GM18858 (cell line): ENCODE data around the gene NADSYN1.

ENCODE experiments used
- ATAC-seq: cut with Tn5 transposase; IDR thresholded peaks from one replicate; pipeline ENCODE4 v1.9.1; 2021; ENCODE audit not compliant: unreplicated experiment

NADSYN1 gene

DNA sequence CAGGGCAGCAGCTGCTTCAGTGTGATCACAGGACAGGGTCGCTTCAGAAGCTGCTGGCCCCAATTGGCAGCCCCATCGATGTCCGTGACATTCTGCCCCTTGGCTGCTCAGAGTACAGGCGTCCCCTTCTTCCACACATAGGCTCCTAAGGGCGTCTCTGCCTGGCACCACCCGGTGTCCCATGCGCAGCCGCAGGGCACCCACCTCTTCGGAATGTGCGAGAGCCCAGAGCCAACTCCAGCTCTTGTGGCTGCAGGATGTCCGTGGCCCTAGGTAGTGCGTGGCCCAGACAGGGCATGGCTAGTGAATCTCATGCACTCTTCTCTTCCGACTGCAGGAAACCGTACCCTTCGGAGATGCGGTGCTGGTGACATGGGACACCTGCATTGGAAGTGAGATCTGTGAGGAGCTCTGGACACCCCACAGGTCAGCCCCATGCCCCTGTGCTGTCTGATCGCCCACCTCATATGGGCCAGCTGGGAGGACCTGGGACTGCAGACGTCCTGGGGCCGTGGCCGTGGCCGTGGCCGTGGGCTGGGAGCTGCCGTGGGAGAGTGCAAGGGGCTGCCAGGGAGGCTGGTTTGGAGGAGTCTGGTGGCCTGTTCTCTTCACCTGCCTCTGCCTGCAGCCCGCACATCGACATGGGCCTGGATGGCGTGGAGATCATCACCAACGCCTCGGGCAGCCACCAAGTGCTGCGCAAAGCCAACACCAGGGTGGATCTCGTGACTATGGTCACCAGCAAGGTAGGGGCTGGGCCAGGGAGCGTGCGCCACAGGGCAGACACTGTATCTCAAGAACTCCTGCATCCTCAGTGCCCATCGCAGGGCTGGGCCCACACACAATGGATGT, 20.2 kb downstream of the NADSYN1 start:
- ATAC-seq, result no peak

DNA sequence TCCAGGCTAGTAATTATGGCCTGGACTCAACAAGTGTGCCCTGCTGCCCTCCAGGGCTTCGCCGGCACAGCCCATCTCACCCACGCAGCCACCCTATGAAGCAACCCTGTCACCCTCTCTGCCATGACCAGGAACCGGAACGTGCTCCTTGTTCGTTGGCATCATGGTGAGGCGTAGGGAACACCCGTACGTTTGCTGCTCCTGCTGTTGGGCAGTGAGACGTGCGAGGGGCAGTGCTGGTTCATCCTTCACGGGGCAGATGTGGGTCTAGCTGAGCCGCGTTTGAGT, 20.7 kb downstream of the NADSYN1 start:
- no peak for ATAC-seq

DNA sequence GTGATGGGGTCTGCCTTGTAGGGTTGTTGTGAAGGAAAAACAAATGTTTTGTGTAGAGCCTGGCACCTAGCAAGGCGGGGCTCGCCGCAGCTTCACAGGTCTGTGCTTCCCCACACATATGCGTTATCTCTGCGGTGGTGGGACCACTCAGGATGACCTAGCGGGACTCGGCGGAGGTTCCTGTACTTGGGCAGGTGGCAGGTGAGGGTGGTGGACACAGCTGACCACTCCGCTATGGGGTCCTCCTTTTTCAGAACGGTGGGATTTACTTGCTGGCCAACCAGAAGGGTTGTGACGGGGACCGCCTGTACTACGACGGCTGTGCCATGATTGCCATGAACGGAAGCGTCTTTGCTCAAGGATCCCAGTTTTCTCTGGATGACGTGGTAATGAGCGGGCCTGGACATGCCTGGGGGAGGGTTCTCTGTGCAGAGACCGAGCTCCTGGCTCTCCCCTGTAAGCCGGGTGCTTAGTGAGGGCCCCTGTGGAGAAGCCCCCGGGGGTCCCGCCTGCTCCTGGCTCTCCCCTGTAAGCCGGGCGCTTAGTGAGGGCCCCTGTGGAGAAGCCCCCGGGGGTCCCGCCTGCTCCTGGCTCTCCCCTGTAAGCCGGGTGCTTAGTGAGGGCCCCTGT, 21.3 kb downstream of the NADSYN1 start:
- no peak for ATAC-seq

GRCh38 chr11:71474771-71475483, 21.9 kb downstream of the NADSYN1 start:
- ATAC-seq, result no peak

DNA sequence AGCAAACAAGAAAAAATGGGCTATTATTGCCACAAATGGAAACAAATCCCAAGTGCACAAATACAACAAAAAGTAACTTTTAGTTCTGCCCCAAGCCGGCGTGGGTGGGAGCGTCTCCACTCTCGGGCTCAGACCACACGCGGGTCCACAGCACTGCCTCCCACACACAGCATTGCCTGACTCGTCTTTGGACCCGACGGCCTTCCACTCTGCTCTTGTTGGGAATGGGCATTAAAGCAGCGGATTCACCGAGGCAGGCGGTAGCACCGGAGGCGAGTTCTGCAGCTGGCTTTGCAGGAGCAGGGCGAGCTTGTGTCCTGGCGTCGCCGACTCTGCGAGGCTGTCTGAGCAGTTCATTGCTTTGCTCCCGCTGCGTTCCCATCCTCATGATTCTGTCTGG, 23.0 kb downstream of the NADSYN1 start:
- no peak for ATAC-seq

DNA sequence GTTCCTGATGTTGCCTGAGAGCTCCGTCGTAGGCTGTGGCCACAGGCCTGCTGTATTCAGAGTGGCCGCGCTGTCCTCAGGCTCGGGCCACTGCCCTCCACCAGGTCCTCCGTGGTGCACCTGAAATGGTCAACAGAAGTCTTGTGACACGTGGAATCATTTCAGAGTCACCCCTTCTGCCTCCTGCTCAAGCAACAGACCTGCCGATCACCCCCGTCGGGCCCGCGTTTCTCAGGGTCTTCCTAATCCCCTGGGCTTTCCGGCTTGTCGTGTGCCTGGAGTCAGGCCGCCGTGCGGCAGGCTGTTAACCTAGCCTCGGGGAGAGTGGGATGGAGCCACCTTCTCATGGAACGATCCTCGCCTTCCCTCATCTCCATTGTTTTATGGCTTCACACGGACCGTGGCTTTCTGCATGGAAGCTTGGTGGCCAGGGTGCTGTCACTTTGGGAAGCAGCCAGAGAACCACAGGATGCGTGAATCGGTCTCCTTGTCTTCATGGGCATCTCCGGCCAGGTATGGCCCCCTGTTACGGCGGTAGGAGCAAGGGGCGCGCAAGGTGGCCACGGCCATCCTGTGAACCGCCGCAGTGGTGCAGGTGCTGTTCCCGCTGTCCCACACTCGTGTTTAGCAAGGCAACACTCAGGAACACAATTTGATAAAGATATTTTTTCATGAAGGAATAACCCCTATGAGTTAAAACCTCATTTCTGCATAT, 24.1 kb downstream of the NADSYN1 start:
- no peak for ATAC-seq

DNA sequence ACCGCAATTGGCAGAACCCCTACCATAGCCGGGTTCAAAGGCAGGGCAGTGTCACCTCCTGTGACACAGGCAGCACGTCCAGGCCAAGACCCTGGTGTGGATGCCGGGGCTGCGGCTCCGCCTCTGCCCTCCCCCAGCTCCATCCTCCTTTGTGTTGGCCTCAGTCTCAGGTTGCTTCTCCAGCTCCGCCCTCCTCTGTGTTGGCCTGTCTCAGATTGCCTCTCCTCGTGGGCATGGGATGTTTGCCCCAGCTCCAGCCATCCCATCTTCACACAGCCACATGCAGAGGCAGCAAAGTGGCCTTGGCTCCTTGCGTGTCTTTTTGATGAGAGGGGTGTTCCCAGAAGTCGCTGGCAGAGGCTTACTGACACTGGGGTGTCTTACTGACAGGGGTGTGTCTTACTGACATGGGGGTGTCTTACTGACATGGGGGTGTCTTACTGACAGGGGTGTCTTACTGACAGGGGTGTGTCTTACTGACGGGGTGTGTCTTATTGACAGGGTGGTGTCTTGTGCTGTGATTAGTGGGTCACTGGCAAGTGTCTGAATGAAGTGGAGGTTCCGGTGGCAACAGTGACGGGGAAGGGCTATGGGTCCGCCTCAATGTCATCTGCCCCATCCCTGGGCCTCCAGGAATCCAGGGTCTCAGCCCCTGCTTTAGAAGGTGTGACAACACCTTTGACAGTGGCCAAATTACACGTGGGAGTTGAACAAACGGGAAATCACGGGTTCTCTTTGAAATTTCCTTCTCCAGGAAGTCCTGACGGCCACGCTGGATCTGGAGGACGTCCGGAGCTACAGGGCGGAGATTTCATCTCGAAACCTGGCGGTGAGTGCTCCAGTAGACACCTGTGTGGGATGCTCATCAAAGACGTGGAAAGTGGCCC, 24.9 kb downstream of the NADSYN1 start:
- ATAC-seq, result no peak

- no peak for ATAC-seq
These were observed 25.5 kb downstream of the NADSYN1 start for GRCh38 chr11:71478528-71478840.

- no peak for ATAC-seq
These were observed 28.3 kb downstream of the NADSYN1 start for GRCh38 chr11:71481101-71481960.

GRCh38 chr11:71482216-71482615, 29.2 kb downstream of the NADSYN1 start:
- no peak for ATAC-seq

DNA sequence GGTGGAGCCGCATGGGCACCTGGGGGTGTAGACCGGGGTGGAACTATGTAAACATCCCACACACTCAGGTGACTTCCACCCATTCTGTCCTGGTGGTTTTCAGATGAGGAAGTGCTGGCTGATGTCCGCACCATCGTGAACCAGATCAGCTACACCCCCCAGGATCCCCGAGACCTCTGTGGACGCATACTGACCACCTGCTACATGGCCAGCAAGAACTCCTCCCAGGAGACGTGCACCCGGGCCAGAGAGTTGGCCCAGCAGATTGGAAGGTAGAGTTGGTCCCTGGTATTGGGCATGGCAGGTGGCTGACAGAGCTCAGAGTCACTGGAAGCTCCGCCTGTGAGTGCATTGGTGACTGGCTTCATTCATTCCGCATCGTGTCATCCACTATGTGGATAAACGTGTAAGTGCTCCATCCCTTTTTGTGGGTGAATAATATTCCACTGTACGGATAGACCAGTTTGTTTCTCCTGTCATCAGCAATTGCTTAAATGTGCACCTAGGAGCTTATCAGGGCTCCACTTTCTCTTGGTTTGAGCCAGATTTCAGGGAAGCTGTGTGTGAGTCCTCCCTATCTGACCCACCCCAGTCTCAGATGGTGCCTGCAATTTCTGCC, 29.9 kb downstream of the NADSYN1 start:
- no peak for ATAC-seq

GRCh38 chr11:71483692-71484091, 30.7 kb downstream of the NADSYN1 start:
- no peak for ATAC-seq

DNA sequence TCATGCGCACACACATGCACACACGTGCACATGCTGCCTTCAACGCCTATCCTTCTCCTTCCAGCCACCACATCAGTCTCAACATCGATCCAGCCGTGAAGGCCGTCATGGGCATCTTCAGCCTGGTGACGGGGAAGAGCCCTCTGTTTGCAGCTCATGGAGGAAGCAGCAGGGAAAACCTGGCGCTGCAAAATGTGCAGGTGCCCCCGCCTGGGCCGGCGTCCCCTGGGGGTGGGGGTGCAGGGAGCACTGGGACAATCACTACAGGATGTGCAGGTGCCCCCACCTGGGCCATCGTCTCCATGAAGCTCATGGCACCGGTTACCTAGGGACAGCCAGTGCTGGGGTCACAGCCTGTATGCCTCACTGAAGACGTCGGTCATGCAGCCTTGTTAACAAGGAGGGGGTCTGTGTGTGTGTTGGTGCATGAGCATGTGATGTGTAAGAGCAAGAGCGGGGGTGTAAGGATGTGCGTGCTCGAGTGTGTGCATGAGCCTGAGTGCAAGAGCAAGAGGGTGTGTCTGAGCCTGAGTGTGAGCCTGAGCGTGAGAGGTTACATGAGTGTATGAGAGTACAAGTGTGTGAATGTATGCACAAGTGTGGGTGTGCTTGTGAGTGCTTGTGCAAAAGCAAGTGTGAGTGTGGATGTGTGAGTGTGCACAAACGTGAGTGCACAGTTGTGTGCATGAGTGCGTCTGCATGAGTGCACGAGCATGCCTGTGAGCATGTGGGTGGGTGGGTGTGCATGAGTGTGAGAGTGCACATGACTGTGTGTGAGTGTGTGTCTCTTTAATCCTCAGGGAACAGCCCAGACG, 31.5 kb downstream of the NADSYN1 start:
- no peak for ATAC-seq

GRCh38 chr11:71485063-71485399, 32.0 kb downstream of the NADSYN1 start:
- no peak for ATAC-seq

DNA sequence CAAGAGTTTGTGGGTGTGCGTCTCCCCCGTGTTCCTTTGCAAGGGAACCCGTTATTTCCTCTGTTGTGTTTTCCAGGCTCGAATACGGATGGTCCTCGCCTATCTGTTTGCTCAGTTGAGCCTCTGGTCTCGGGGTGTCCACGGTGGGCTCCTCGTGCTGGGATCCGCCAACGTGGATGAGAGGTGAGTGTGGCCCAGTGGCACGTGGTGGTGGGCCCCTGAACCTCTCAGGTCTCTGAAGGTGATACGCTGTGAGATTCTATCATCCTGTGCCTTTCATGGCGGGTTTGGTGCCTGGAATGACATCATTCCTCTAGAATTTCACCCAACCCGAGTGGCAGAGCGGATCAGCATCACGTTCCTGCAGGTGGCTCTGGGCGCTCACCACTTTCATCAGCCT, 32.5 kb downstream of the NADSYN1 start:
- no peak for ATAC-seq

DNA sequence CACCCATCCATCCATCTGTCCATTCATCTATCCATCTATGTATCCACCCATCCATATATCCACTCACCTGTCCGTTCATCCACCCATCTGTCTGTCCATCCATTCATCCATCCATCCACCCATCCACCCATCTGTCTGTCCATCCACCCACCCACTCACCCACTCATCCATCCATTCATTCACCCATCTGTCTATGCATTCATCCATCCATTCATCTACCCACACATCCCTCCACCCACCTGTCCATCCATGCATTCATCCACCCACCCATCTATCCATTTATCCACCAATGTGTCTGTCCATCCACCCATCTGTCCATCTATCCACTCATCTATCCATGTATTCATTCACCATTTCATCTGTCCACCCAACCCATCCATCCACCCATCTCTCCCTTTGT, 33.3 kb downstream of the NADSYN1 start:
- no peak for ATAC-seq

GRCh38 chr11:71488681-71489270, 35.8 kb downstream of the NADSYN1 start:
- ATAC-seq, result no peak

DNA sequence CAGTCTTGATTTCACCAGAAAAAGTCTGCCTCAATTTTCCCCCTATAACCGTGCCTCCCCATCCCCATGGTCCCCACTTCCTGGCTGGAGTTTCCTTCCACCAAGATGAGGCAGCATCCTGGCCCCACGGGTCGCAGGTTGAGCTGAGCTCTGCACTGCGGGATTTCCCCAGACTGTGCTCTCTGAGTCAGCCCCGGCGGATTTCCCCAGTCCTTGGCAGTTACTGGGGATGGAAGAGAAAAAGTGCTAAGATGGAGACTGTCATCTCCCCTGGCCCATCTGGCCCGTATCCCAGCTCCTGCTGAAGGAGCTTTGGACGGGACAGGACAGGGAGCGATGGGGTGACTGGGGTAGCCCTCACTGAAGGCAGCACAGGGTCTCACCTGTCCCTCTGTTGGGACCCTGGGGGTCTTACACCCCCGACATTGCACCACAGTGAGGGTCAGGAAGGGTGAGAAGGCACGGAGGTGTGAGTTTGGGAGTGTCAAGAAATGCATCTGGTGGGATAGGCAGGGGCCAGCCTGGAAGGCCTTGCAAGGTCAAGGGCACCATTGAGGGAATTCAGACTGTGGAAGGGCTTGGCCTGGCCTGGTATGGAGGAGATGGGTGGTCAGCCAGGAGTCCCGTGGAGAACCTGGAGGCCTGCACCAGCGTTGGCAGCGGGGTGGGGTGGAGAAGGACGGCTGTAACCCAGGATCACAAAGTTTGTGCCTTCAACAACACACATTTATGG, 36.5 kb downstream of the NADSYN1 start:
- ATAC-seq, result no peak
